H1 (cell line): ENCODE data around the gene TGM2.

Experiments used
- CEBPB ChIP-seq: IDR thresholded peaks from 2 replicates; pipeline ENCODE4 v1.6.1; 2012; ENCODE audit warnings: low read depth, low read length
- CREB1 ChIP-seq: IDR thresholded peaks from 2 replicates; pipeline ENCODE4 v1.6.1; 2012; ENCODE audit warnings: inconsistent platforms
- CTCF ChIP-seq, 3 experiments: IDR thresholded peaks; 1 replicate in 2 of 3; 2 replicates in 1 of 3; pipeline versions ENCODE4 v1.5.1 to v1.6.1; 2011; ENCODE audit warnings: low read length in 3 of 3, mild to moderate bottlenecking in 3 of 3, inconsistent platforms in 2 of 3, low read depth in 1 of 3, moderate library complexity in 1 of 3; ENCODE audit not compliant: insufficient read depth in 1 of 3; ENCODE audit errors: control extremely low read depth in 1 of 3
- EGR1 ChIP-seq: IDR thresholded peaks from 2 replicates; pipeline ENCODE4 v1.6.1; 2011; ENCODE audit warnings: low read depth, low read length, borderline replicate concordance
- POLR2A ChIP-seq, 2 experiments: IDR thresholded peaks; 1 replicate in 1 of 2; 2 replicates in 1 of 2; pipeline ENCODE4 v1.6.1; 2011; ENCODE audit warnings: low read depth in 2 of 2, low read length in 2 of 2, mild to moderate bottlenecking in 2 of 2; ENCODE audit errors: control extremely low read depth in 1 of 2
- SIN3A ChIP-seq, 2 experiments: IDR thresholded peaks in 1 of 2; conservative IDR thresholded peaks in 1 of 2; 2 replicates each; pipeline ENCODE4 v1.6.1; 2011 to 2012; ENCODE audit warnings: low read length in 2 of 2, improper control_type of control experiment in 1 of 2, low read depth in 1 of 2, mild to moderate bottlenecking in 1 of 2
- SP1 ChIP-seq: IDR thresholded peaks from 2 replicates; pipeline ENCODE4 v1.6.1; 2011; ENCODE audit warnings: low read depth, low read length
- SRF ChIP-seq: IDR thresholded peaks from 2 replicates; pipeline ENCODE4 v1.6.1; 2011; ENCODE audit warnings: mild to moderate bottlenecking, low read depth, low read length, moderate library complexity

- TF ChIP-seq CREB1 (no peak), CTCF (IDR thresholded peaks at IDR 0.05; ENCODE audit: control extremely low read depth in 1 of 3, insufficient read depth in 1 of 3, low read depth in 1 of 3, low read length in 3 of 3) (no peak), EGR1 (no peak), SRF (no peak), CEBPB (no peak), POLR2A (IDR thresholded peaks at IDR 0.05; ENCODE audit: control extremely low read depth in 1 of 2, low read depth in 2 of 2, low read length in 2 of 2) (no peak), SIN3A (conservative IDR thresholded peaks at IDR 0.05 in 1 of 2, IDR thresholded peaks at IDR 0.05 in 1 of 2; ENCODE audit: low read depth in 1 of 2, low read length in 2 of 2) (no peak), SP1 (no peak)
These were observed 75.0 kb downstream of the TGM2 start for GRCh38 chr20:38090061-38090460.
